ENCODE data around the gene AP5B1. TPM values are rescaled to one million over a fixed set of nuclear protein-coding genes. Genes with fewer than 3 reads are reported as not detected.

Gene AP5B1
- total and polyA plus RNA-seq, 9 of the 15 experiments (the other 6 are each of a cell fraction or from before 2014, with no cell fraction given), result 0.51 to 24.2 (median 5.1) TPM

GRCh38 chr11:65779919-65780769, 632 bp downstream of the AP5B1 start (continued):
- TF ChIP-seq MITF (IDR thresholded peaks at IDR 0.05) (no peak), HINFP (tag; conservative IDR thresholded peaks at IDR 0.05; ENCODE audit: low read depth) (no peak), PHTF2 (CRISPR knock-in tag; IDR thresholded peaks at IDR 0.05) (no peak), TAF9B (IDR thresholded peaks at IDR 0.05; ENCODE audit: partially characterized antibody) (no peak), HDAC8 (tag; IDR thresholded peaks at IDR 0.05) (no peak), MEIS2 (IDR thresholded peaks at IDR 0.05; ENCODE audit: partially characterized antibody) (no peak), ZKSCAN3 (CRISPR knock-in tag; IDR thresholded peaks at IDR 0.05) (no peak), ZFP36 (IDR thresholded peaks at IDR 0.05; ENCODE audit: low read depth, low read length, partially characterized antibody) (no peak), ZC3H8 (IDR thresholded peaks at IDR 0.05) (no peak), SMC3 (conservative IDR thresholded peaks at IDR 0.05; ENCODE audit: insufficient read depth, low read depth, low read length) (peak; percentile 86), ZNF41 (CRISPR knock-in tag; conservative IDR thresholded peaks at IDR 0.05) (no peak), ZNF445 (CRISPR knock-in tag; IDR thresholded peaks at IDR 0.05; ENCODE audit: low read depth) (0 out of 2 replicates have a peak, but pooled peaks have one; percentile 42), PHF20 (IDR thresholded peaks at IDR 0.05; ENCODE audit: partially characterized antibody) (peak; percentile 33), RBBP5 (IDR thresholded peaks at IDR 0.05; ENCODE audit: borderline replicate concordance, insufficient read depth, low read length, poor library complexity, severe bottlenecking) (peak; percentile 58), KAT2B (IDR thresholded peaks at IDR 0.05; ENCODE audit: low read depth, low read length) (peak; percentile 65), HEY1 (CRISPR knock-in tag; IDR thresholded peaks at IDR 0.05; ENCODE audit: borderline replicate concordance) (no peak), ERF (CRISPR knock-in tag; IDR thresholded peaks at IDR 0.05) (no peak), ZNF431 (CRISPR knock-in tag; IDR thresholded peaks at IDR 0.05) (peak; percentile 32; the same call in 1 of the 2 replicates)
- TF ChIP-seq, protein P1, sequence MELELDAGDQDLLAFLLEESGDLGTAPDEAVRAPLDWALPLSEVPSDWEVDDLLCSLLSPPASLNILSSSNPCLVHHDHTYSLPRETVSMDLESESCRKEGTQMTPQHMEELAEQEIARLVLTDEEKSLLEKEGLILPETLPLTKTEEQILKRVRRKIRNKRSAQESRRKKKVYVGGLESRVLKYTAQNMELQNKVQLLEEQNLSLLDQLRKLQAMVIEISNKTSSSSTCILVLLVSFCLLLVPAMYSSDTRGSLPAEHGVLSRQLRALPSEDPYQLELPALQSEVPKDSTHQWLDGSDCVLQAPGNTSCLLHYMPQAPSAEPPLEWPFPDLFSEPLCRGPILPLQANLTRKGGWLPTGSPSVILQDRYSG (tag; conservative IDR thresholded peaks at IDR 0.05; ENCODE audit: low read depth), result no peak
- TF ChIP-seq, protein P2, sequence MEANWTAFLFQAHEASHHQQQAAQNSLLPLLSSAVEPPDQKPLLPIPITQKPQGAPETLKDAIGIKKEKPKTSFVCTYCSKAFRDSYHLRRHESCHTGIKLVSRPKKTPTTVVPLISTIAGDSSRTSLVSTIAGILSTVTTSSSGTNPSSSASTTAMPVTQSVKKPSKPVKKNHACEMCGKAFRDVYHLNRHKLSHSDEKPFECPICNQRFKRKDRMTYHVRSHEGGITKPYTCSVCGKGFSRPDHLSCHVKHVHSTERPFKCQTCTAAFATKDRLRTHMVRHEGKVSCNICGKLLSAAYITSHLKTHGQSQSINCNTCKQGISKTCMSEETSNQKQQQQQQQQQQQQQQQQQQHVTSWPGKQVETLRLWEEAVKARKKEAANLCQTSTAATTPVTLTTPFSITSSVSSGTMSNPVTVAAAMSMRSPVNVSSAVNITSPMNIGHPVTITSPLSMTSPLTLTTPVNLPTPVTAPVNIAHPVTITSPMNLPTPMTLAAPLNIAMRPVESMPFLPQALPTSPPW (CRISPR knock-in tag; IDR thresholded peaks at IDR 0.05), result peak; percentile 44; the same call in 1 of the 2 replicates
